ENCODE data around the gene PTPRR.

The PTPRR gene

DNA sequence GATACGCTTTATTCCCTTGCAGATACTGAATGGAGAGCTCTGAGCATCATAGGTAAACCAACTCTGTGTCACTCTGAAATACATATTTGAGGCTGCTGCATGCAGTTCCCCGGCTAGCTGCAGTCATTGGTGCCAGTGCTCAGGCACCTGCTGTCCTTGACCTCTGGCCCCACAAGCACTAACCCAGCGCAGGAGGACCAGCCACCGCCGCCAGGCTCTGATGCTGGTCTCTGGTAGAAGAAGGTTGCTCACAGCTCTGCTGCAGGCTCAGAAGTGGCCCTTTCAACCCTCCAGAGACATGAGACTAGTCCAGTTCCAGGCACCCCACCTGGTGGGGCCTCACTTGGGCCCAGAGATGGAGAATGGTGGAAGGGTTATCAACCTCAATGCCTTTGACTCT lies 248.8 kb downstream of the PTPRR start:
- TF ChIP-seq, protein P1, sequence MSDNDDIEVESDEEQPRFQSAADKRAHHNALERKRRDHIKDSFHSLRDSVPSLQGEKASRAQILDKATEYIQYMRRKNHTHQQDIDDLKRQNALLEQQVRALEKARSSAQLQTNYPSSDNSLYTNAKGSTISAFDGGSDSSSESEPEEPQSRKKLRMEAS (IDR thresholded peaks at IDR 0.05; ENCODE audit: low read depth, low read length) = no peak
- TF ChIP-seq MYC (IDR thresholded peaks at IDR 0.05; ENCODE audit: low read depth, low read length) = no peak
- TF ChIP-seq POLR2A (IDR thresholded peaks at IDR 0.05; ENCODE audit: extremely low read depth, insufficient read length) = no peak
- TF ChIP-seq, protein P2, sequence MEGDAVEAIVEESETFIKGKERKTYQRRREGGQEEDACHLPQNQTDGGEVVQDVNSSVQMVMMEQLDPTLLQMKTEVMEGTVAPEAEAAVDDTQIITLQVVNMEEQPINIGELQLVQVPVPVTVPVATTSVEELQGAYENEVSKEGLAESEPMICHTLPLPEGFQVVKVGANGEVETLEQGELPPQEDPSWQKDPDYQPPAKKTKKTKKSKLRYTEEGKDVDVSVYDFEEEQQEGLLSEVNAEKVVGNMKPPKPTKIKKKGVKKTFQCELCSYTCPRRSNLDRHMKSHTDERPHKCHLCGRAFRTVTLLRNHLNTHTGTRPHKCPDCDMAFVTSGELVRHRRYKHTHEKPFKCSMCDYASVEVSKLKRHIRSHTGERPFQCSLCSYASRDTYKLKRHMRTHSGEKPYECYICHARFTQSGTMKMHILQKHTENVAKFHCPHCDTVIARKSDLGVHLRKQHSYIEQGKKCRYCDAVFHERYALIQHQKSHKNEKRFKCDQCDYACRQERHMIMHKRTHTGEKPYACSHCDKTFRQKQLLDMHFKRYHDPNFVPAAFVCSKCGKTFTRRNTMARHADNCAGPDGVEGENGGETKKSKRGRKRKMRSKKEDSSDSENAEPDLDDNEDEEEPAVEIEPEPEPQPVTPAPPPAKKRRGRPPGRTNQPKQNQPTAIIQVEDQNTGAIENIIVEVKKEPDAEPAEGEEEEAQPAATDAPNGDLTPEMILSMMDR (IDR thresholded peaks at IDR 0.05; ENCODE audit: low read depth, low read length) = no peak

DNA sequence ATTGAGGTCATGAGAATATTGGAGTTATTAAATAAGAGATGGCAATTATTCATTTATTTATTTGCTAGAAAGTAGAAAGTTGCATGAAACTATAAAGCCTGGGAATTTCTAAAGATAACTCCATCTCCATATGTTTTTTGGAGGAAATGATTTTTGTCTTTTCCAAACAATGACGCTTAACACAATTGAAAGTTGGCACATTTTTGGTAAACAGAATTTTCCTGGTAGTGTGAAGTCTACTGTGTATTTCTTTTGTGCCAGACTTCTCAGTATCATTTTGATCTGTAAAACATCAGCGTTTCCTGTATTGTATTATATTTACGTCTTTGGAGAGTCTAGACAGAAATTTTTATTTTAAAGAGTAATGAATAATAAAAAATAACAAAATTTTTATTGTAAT lies 249.6 kb downstream of the PTPRR start:
- TF ChIP-seq, protein P2 (IDR thresholded peaks at IDR 0.05; ENCODE audit: low read depth, low read length) = no peak
- no peak for TF ChIP-seq MYC (IDR thresholded peaks at IDR 0.05; ENCODE audit: low read depth, low read length)
- TF ChIP-seq, protein P1 (IDR thresholded peaks at IDR 0.05; ENCODE audit: low read depth, low read length) = no peak
- TF ChIP-seq POLR2A (IDR thresholded peaks at IDR 0.05; ENCODE audit: extremely low read depth, insufficient read length) = no peak
- DNase-seq (ENCODE audit: low read depth) = no peak
- no peak overlapping the region for H3K4me3 ChIP-seq (ENCODE audit: low read depth, low read length)

More for the DNA sequence above, 248.8 kb downstream of the PTPRR start:
- no peak overlapping the region for H3K4me3 ChIP-seq (ENCODE audit: low read depth, low read length)
- no peak for DNase-seq (ENCODE audit: low read depth)

DNA sequence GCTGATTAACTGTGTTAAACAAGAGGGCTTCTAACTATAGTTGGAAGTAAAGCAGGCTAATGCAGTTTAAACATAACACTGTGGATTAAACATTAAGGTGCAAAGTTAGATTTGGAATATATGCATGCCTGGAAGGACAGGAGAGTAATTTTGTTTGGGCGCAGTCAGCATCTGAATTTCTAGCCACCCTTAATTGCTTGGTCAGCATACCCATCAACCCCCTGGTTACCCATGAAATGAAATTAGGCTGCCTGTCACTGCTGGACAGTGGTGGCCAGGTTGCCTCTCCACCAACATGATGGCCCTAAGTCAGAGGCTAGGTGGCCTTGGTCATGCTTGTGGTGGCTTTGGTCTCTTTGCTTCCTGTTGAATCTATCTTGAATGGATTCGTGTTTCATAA lies 253.3 kb downstream of the PTPRR start:
- DNase-seq (ENCODE audit: low read depth) = no peak
- no peak overlapping the region for H3K4me3 ChIP-seq (ENCODE audit: low read depth, low read length)
- TF ChIP-seq, protein P2 (IDR thresholded peaks at IDR 0.05; ENCODE audit: low read depth, low read length) = no peak
- no peak for TF ChIP-seq MYC (IDR thresholded peaks at IDR 0.05; ENCODE audit: low read depth, low read length)

DNA sequence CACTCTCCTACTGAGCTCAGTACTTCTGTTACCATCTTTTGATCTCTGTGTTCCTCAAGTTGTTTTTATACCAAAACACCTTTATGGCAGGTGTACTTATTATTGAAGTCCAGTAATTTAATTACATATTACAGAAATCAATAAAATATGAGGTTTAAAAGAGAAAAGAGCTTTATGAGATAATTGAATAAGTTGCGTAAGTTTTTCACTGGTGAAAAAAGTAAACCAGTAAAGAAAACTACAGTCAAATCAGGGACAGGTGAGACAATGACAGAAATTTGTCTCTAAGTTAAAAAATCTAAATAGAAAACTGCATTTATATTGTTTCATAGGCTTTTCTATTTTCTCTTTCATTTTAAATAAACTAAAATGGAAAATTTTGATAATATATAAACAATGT lies 254.2 kb downstream of the PTPRR start:
- no peak overlapping the region for H3K4me3 ChIP-seq (ENCODE audit: low read depth, low read length)
- DNase-seq (ENCODE audit: low read depth) = no peak
- TF ChIP-seq POLR2A (IDR thresholded peaks at IDR 0.05; ENCODE audit: extremely low read depth, insufficient read length) (no peak), MYC (IDR thresholded peaks at IDR 0.05; ENCODE audit: low read depth, low read length) (no peak)
- TF ChIP-seq, protein P1 (IDR thresholded peaks at IDR 0.05; ENCODE audit: low read depth, low read length) = no peak
- TF ChIP-seq, protein P2 (IDR thresholded peaks at IDR 0.05; ENCODE audit: low read depth, low read length) = no peak

DNA sequence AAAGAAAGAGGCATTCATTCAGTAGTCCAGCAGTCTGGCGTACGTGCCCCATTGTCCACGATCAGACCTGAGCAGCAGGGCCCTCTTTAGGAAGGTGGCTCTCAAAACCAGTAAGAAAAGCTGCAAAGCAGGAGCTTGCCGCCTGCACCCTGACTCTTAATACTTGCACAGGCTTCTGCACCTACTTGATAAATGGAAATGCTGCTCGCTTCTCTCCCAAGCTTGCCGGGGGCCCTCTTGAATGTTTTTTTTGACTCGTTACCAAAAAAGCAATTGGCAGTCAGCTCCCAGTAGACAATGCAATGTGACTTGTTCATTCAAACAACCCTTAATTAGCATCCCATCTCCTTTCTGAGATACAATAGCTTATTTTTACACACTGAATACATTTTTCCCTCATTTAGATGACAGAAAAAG lies 256.1 kb downstream of the PTPRR start:
- TF ChIP-seq MYC (IDR thresholded peaks at IDR 0.05; ENCODE audit: low read depth, low read length) = no peak
- no peak for TF ChIP-seq POLR2A (IDR thresholded peaks at IDR 0.05; ENCODE audit: extremely low read depth, insufficient read length)
- TF ChIP-seq, protein P1 (IDR thresholded peaks at IDR 0.05; ENCODE audit: low read depth, low read length) = no peak
- TF ChIP-seq, protein P2 (IDR thresholded peaks at IDR 0.05; ENCODE audit: low read depth, low read length) = no peak
- H3K4me3 ChIP-seq (ENCODE audit: low read depth, low read length) = no peak overlapping the region
- DNase-seq (ENCODE audit: low read depth) = no peak

DNA sequence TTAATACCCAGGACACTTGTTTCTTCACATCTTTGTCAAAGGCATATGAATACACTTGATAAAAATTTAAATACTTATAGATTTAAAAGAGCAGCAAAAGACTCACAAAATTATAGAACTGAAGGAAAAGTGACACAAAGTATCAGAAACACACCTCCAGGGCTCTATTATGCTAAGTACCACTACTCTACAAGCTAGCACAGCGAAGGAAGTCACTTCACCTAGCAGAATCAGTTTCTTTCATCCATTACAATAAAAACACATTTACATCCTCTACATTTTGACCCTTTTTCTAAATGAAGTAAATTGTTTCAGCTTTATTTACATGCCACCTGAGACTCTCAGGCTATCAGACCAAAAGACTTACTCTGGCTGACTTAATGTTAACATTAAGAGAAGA lies 256.7 kb downstream of the PTPRR start:
- no peak for TF ChIP-seq POLR2A (IDR thresholded peaks at IDR 0.05; ENCODE audit: extremely low read depth, insufficient read length)
- TF ChIP-seq, protein P1 (IDR thresholded peaks at IDR 0.05; ENCODE audit: low read depth, low read length) = no peak
- TF ChIP-seq, protein P2 (IDR thresholded peaks at IDR 0.05; ENCODE audit: low read depth, low read length) = no peak
- DNase-seq (ENCODE audit: low read depth) = no peak
- no peak overlapping the region for H3K4me3 ChIP-seq (ENCODE audit: low read depth, low read length)
